ENCODE measurements around the gene CYB5R3.

- TF ChIP-seq CTCF (conservative IDR thresholded peaks at IDR 0.05), result no peak
- TF ChIP-seq EZH2 (IDR thresholded peaks at IDR 0.05; ENCODE audit: low read depth), result no peak
Observed at GRCh38 chr22:42636506-42636905, 12.7 kb downstream of the CYB5R3 start.

All from PC-9 (cell line).